HEK293 (cell line): Measurements from ENCODE around the gene COL5A2.

Experiments
- CTCF ChIA-PET: fragments of 350-600 bp; formaldehyde crosslinking; extraction: SDS; loops from one replicate; lab custom pipeline; 2021; ENCODE audit warnings: antibody characterized with exemption; lab: Yijun Ruan, JAX
- POLR2A ChIA-PET: fragments of 300-600 bp; formaldehyde crosslinking; extraction: SDS; loops from one replicate; lab custom pipeline; 2020; ENCODE audit warnings: antibody characterized with exemption, inconsistent platforms; lab: Yijun Ruan, JAX
- H3K27ac ChIP-seq: fragments of 200-500 bp; sonication (Bioruptor generic); 2 replicates; pipeline ENCODE4 v1.5.1; 2014; ENCODE audit warnings: low read depth, low read length, control low read depth, inconsistent platforms; ENCODE audit errors: extremely low read depth
- H3K36me3 ChIP-seq, 2 experiments: fragments of 200-500 bp in 1 of 2; sonication (Bioruptor generic) in 1 of 2; 1 replicate in 1 of 2; 2 replicates in 1 of 2; pipeline ENCODE4 v1.5.1; 2014 to 2017; ENCODE audit warnings: inconsistent platforms in 2 of 2, low read length in 2 of 2; ENCODE audit not compliant: control insufficient read depth in 2 of 2, insufficient read depth in 1 of 2
- H3K4me1 ChIP-seq: fragments of 200-500 bp; sonication (Bioruptor generic); 2 replicates; pipeline ENCODE4 v1.5.1; 2014; ENCODE audit warnings: mild to moderate bottlenecking, low read length, inconsistent platforms; ENCODE audit not compliant: control insufficient read depth, insufficient read depth
- H3K4me3 ChIP-seq: 2 replicates; pipeline ENCODE4 v1.5.1; 2011; ENCODE audit warnings: low read depth, mild to moderate bottlenecking, control low read depth, low read length, moderate library complexity
- H3K9me3 ChIP-seq: fragments of 200-500 bp; sonication (Bioruptor generic); 2 replicates; pipeline ENCODE4 v1.5.1; 2014; ENCODE audit warnings: low read depth, low read length, inconsistent platforms; ENCODE audit not compliant: control insufficient read depth, insufficient read depth
- HIC1 ChIP-seq: fragments of 450-650 bp; formaldehyde crosslinking; IDR thresholded peaks from 2 replicates; pipeline ENCODE4 v1.5.1; 2016; ENCODE audit warnings: missing biosample characterization, missing genetic modification characterization
- HOXD13 ChIP-seq: sonication (generic); formaldehyde crosslinking; IDR thresholded peaks from 2 replicates; pipeline ENCODE4 v1.8.0; 2022; ENCODE audit warnings: missing genetic modification reagents, borderline replicate concordance
- OSR2 ChIP-seq: fragments of 450-650 bp; formaldehyde crosslinking; IDR thresholded peaks from 2 replicates; pipeline ENCODE4 v1.5.1; 2016; ENCODE audit warnings: missing biosample characterization, missing genetic modification characterization
- RBAK ChIP-seq: fragments of 450-650 bp; formaldehyde crosslinking; IDR thresholded peaks from 2 replicates; pipeline ENCODE4 v1.5.1; 2016; ENCODE audit warnings: missing biosample characterization, missing genetic modification characterization
- ZBTB17 ChIP-seq: fragments of 450-650 bp; formaldehyde crosslinking; IDR thresholded peaks from 2 replicates; pipeline ENCODE4 v1.5.1; 2016; ENCODE audit warnings: missing biosample characterization, missing genetic modification characterization
- ZBTB8A ChIP-seq: fragments of 450-650 bp; formaldehyde crosslinking; IDR thresholded peaks from 2 replicates; pipeline ENCODE4 v1.5.1; 2016; ENCODE audit warnings: missing biosample characterization, missing genetic modification characterization
- ZFP3 ChIP-seq: fragments of 450-650 bp; formaldehyde crosslinking; IDR thresholded peaks from 2 replicates; pipeline ENCODE4 v1.5.1; 2016; ENCODE audit warnings: low read depth, missing biosample characterization, missing genetic modification characterization
- ZNF155 ChIP-seq: fragments of 450-650 bp; formaldehyde crosslinking; IDR thresholded peaks from 2 replicates; pipeline ENCODE4 v1.5.1; 2016; ENCODE audit warnings: missing biosample characterization, missing genetic modification characterization
- ZNF280D ChIP-seq: fragments of 450-650 bp; formaldehyde crosslinking; IDR thresholded peaks from 2 replicates; pipeline ENCODE4 v1.5.1; 2016; ENCODE audit warnings: missing biosample characterization, missing genetic modification characterization
- ZNF292 ChIP-seq: fragments of 450-650 bp; formaldehyde crosslinking; IDR thresholded peaks from 2 replicates; pipeline ENCODE4 v1.5.1; 2016; ENCODE audit warnings: low read depth, missing biosample characterization, missing genetic modification characterization, borderline replicate concordance
- ZNF341 ChIP-seq: fragments of 450-650 bp; formaldehyde crosslinking; IDR thresholded peaks from 2 replicates; pipeline ENCODE4; 2016; ENCODE audit warnings: low read depth, missing biosample characterization, missing genetic modification characterization
- ZNF394 ChIP-seq: fragments of 450-650 bp; formaldehyde crosslinking; IDR thresholded peaks from 2 replicates; pipeline ENCODE4 v1.5.1; 2016; ENCODE audit warnings: missing biosample characterization, missing genetic modification characterization, mild to moderate bottlenecking, moderate library complexity, borderline replicate concordance
- ZNF48 ChIP-seq: fragments of 450-650 bp; formaldehyde crosslinking; IDR thresholded peaks from 2 replicates; pipeline ENCODE4 v1.5.1; 2016; ENCODE audit warnings: missing biosample characterization, missing genetic modification characterization
- ZNF521 ChIP-seq: fragments of 450-650 bp; formaldehyde crosslinking; IDR thresholded peaks from 2 replicates; pipeline ENCODE4 v1.5.1; 2017; ENCODE audit warnings: missing biosample characterization, mild to moderate bottlenecking, missing genetic modification characterization
- ZNF560 ChIP-seq: fragments of 450-650 bp; formaldehyde crosslinking; IDR thresholded peaks from 2 replicates; pipeline ENCODE4 v1.5.1; 2017; ENCODE audit warnings: missing biosample characterization, missing genetic modification characterization, borderline replicate concordance
- ZNF580 ChIP-seq: fragments of 450-650 bp; formaldehyde crosslinking; IDR thresholded peaks from 2 replicates; pipeline ENCODE4 v1.5.1; 2016; ENCODE audit warnings: missing biosample characterization, missing genetic modification characterization
- ZNF624 ChIP-seq: fragments of 450-650 bp; formaldehyde crosslinking; IDR thresholded peaks from 2 replicates; pipeline ENCODE4 v1.5.1; 2017; ENCODE audit warnings: missing biosample characterization, missing genetic modification characterization
- ZNF660 ChIP-seq: fragments of 450-650 bp; IDR thresholded peaks from 2 replicates; pipeline ENCODE4 v1.5.1; 2018; ENCODE audit warnings: missing biosample characterization, mild to moderate bottlenecking, missing genetic modification characterization
- ZNF664 ChIP-seq: fragments of 450-650 bp; formaldehyde crosslinking; IDR thresholded peaks from 2 replicates; pipeline ENCODE4 v1.5.1; 2016; ENCODE audit warnings: missing biosample characterization, missing genetic modification characterization
- ZNF701 ChIP-seq: fragments of 450-650 bp; formaldehyde crosslinking; IDR thresholded peaks from 2 replicates; pipeline ENCODE4 v1.5.1; 2016; ENCODE audit warnings: missing biosample characterization, missing genetic modification characterization
- ZSCAN18 ChIP-seq: fragments of 450-650 bp; formaldehyde crosslinking; IDR thresholded peaks from 2 replicates; pipeline ENCODE4 v1.5.1; 2016; ENCODE audit warnings: missing biosample characterization, missing genetic modification characterization

COL5A2 gene

GRCh38 chr2:189161894-189162293 is 17.7 kb downstream of the COL5A2 start (continued):
- TF ChIP-seq ZNF624 (tag by site-specific recombination) = no peak
- TF ChIP-seq ZNF280D (tag by site-specific recombination) = no peak

GRCh38 chr2:189159717-189160116 is 19.8 kb downstream of the COL5A2 start:
- CTCF ChIA-PET = interaction anchor here (2.1 kb wide), 1 partner anchor 17 kb away, joined by 6 read pairs; no protein-coding TSS in a partner anchor
- TF ChIP-seq ZNF664 (no peak), ZNF701 (no peak), ZBTB17 (tag by site-specific recombination) (no peak), ZNF580 (tag by site-specific recombination) (no peak), ZSCAN18 (no peak), ZNF560 (tag by site-specific recombination) (no peak)
- no peaks in the 10 kb centered on the region for H3K9me3 ChIP-seq
- H3K36me3 ChIP-seq = no peaks in the 10 kb centered on the region
- no peaks in the 10 kb centered on the region for H3K4me1 ChIP-seq
- H3K27ac ChIP-seq = no peak overlapping the region
- no peak overlapping the region for H3K4me3 ChIP-seq
- POLR2A ChIA-PET = no interaction called here

GRCh38 chr2:189159273-189159672 is 20.3 kb downstream of the COL5A2 start:
- Histone ChIP-seq H3K4me3 (no peak overlapping the region), H3K4me1 (no peaks in the 10 kb centered on the region), H3K27ac (no peak overlapping the region), H3K36me3 (no peaks in the 10 kb centered on the region), H3K9me3 (no peaks in the 10 kb centered on the region)
- POLR2A ChIA-PET = no interaction called here
- no peak for TF ChIP-seq OSR2
- TF ChIP-seq ZNF660 (tag by site-specific recombination) = no peak
- no peak for TF ChIP-seq HIC1
- no peak for TF ChIP-seq ZNF48 (tag by site-specific recombination)
- no peak for TF ChIP-seq ZNF155
- TF ChIP-seq HOXD13 (CRISPR knock-in tag) = no peak
- TF ChIP-seq ZBTB8A (tag by site-specific recombination) = no peak
- TF ChIP-seq ZFP3 (tag by site-specific recombination) = no peak
- TF ChIP-seq ZSCAN18 = no peak
- no peak for TF ChIP-seq ZNF521 (tag by site-specific recombination)
- TF ChIP-seq ZNF341 (tag by site-specific recombination) = no peak
- TF ChIP-seq ZNF394 = no peak
- no peak for TF ChIP-seq RBAK (tag by site-specific recombination)
- TF ChIP-seq ZNF292 (tag by site-specific recombination) = no peak
- CTCF ChIA-PET = interaction anchor here (0.7 to 2.1 kb wide), 2 partner anchors 16 to 17 kb away, joined by 3 to 6 read pairs; no protein-coding TSS in a partner anchor
